HG03066 (cell line): ENCODE data around the gene PLEK.
A peak's percentile ranks its signal among the peaks of the same experiment; 100 is the strongest.
"Not testable (repeated sequence)": the region's sequence is repeated elsewhere in the genome, so short reads cannot be mapped to it uniquely, and the experiment has no call there.

Experiments
- ATAC-seq: cut with Tn5 transposase; IDR thresholded peaks from one replicate; pipeline ENCODE4 v1.9.1; 2021; ENCODE audit warnings: low read depth; ENCODE audit not compliant: unreplicated experiment

PLEK gene

GRCh38 chr2:68383778-68384177, 18.7 kb downstream of the PLEK start:
- ATAC-seq = no peak

- no peak for ATAC-seq
Measured at GRCh38 chr2:68384485-68385107, 19.5 kb downstream of the PLEK start.

- ATAC-seq = peak; percentile 57
Measured at GRCh38 chr2:68385220-68385906, 20.3 kb downstream of the PLEK start.

GRCh38 chr2:68385907-68386287, 20.8 kb downstream of the PLEK start:
- ATAC-seq = no peak

GRCh38 chr2:68386365-68386764, 21.3 kb downstream of the PLEK start:
- ATAC-seq = no peak

- ATAC-seq = no peak
Measured at GRCh38 chr2:68387408-68388350, 22.6 kb downstream of the PLEK start.

GRCh38 chr2:68388358-68388757, 23.3 kb downstream of the PLEK start:
- peak; percentile 35 for ATAC-seq

- ATAC-seq = no peak
Measured at GRCh38 chr2:68388772-68389171, 23.7 kb downstream of the PLEK start.

GRCh38 chr2:68390114-68390513, 25.0 kb downstream of the PLEK start:
- ATAC-seq = no peak

- ATAC-seq = no peak
Measured at GRCh38 chr2:68390586-68390985, 25.5 kb downstream of the PLEK start.

- no peak for ATAC-seq
Measured at GRCh38 chr2:68391099-68391498, 26.0 kb downstream of the PLEK start.

- no peak for ATAC-seq
Measured at GRCh38 chr2:68391869-68392268, 26.8 kb downstream of the PLEK start.

GRCh38 chr2:68396093-68396492, 31.0 kb downstream of the PLEK start:
- no peak for ATAC-seq

GRCh38 chr2:68397704-68398263, 32.7 kb downstream of the PLEK start:
- ATAC-seq = not testable (repeated sequence)

GRCh38 chr2:68403199-68403644, 38.1 kb downstream of the PLEK start:
- no peak for ATAC-seq

GRCh38 chr2:68404164-68404563, 39.1 kb downstream of the PLEK start:
- ATAC-seq = no peak

GRCh38 chr2:68404893-68405799, 40.1 kb downstream of the PLEK start:
- ATAC-seq = no peak

- ATAC-seq = peak; percentile 93
Measured at GRCh38 chr2:68411397-68412126, 46.5 kb downstream of the PLEK start.

GRCh38 chr2:68412127-68412819, 47.2 kb downstream of the PLEK start:
- ATAC-seq = no peak
